Tibial nerve (tissue), 3 donors: Measurements from ENCODE around the gene GRID1.

Experiments used
- POLR2A ChIP-seq, 2 donors: fragments of 450-650 bp; IDR thresholded peaks; one replicate each; pipeline ENCODE4 v1.6.1; 2017; ENCODE audit warnings: antibody characterized with exemption in 2 of 2, mild to moderate bottlenecking in 2 of 2, moderate library complexity in 2 of 2
- TF ChIP-seq, protein P1 (sequence below), 5 experiments: fragments of 200-600 bp in 3 of 5; fragments of 450-650 bp in 2 of 5; sonication (generic) in 3 of 5; IDR thresholded peaks; one replicate each; pipeline ENCODE4 v1.5.1; 2016 to 2019; ENCODE audit warnings: antibody characterized with exemption in 5 of 5, mild to moderate bottlenecking in 3 of 5, moderate library complexity in 2 of 5

DNA sequence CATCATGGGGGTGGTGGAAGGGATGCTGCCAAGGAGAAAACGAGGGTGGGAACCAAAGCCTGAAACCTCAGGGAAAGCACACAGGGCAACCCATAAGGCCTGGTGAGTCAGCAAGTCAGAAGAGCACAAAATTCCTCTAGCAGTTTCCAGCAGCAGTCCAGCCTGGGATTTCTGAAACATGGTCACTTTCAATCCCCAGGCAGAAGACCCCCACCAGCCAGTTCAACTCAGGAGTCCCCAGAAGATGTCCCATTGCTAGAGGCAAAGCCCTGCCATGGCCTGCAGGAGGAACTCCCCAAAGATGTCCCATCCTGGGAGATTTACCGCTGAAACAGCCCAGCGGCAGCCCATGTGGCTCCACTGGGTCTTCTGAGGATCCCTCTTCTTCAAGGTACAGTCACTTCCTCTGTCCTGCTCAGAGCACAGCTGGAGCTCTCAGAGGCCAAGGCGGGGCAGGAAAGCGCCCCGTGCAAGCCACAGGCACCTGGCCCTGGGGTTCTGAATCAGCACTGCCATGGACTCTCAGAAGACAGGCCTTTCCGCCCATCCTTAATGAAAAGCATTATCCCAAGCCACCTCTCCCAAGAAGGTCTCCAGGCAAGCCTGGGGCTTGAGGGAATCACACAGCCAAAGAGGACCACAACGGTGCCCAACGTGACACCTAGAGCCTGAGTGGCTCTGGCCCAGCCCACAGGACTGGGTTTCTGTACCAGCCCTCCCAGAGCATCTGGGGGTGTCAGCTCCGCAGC lies 196.9 kb downstream of the GRID1 start:
- TF ChIP-seq POLR2A (IDR thresholded peaks at IDR 0.05) = no peak
- TF ChIP-seq, protein P1, sequence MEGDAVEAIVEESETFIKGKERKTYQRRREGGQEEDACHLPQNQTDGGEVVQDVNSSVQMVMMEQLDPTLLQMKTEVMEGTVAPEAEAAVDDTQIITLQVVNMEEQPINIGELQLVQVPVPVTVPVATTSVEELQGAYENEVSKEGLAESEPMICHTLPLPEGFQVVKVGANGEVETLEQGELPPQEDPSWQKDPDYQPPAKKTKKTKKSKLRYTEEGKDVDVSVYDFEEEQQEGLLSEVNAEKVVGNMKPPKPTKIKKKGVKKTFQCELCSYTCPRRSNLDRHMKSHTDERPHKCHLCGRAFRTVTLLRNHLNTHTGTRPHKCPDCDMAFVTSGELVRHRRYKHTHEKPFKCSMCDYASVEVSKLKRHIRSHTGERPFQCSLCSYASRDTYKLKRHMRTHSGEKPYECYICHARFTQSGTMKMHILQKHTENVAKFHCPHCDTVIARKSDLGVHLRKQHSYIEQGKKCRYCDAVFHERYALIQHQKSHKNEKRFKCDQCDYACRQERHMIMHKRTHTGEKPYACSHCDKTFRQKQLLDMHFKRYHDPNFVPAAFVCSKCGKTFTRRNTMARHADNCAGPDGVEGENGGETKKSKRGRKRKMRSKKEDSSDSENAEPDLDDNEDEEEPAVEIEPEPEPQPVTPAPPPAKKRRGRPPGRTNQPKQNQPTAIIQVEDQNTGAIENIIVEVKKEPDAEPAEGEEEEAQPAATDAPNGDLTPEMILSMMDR (IDR thresholded peaks at IDR 0.05) = no peak
